22Rv1 (cell line): ENCODE results near the gene LRP4.

ENCODE experiments used
- H3K27ac ChIP-seq: fragments of 450-650 bp; 2 replicates; pipeline ENCODE4 v1.5.1; 2017
- CTCF ChIP-seq: fragments of 450-650 bp; IDR thresholded peaks from 2 replicates; pipeline ENCODE4 v1.5.1; 2017; ENCODE audit warnings: mild to moderate bottlenecking
- ZFX ChIP-seq: fragments of 450-650 bp; IDR thresholded peaks from 2 replicates; pipeline ENCODE4 v1.6.1; 2017; ENCODE audit warnings: antibody characterized with exemption, borderline replicate concordance

The LRP4 gene

GRCh38 chr11:46877580-46877979 lies 40.8 kb downstream of the LRP4 start:
- H3K27ac ChIP-seq, result no peak overlapping the region
- TF ChIP-seq CTCF (no peak), ZFX (no peak)

- no peak overlapping the region for H3K27ac ChIP-seq
- TF ChIP-seq CTCF (no peak), ZFX (no peak)
These were observed 41.9 kb downstream of the LRP4 start for GRCh38 chr11:46876471-46876870.

- H3K27ac ChIP-seq, result no peak overlapping the region
- TF ChIP-seq ZFX (no peak), CTCF (no peak)
These were observed 43.8 kb downstream of the LRP4 start for GRCh38 chr11:46874586-46874985.

GRCh38 chr11:46868912-46869311 lies 49.4 kb downstream of the LRP4 start:
- TF ChIP-seq ZFX (no peak), CTCF (no peak)

GRCh38 chr11:46865340-46865739 lies 53.0 kb downstream of the LRP4 start:
- TF ChIP-seq CTCF, result no peak
- TF ChIP-seq ZFX, result no peak

More at GRCh38 chr11:46868912-46869311, 49.4 kb downstream of the LRP4 start:
- no peak overlapping the region for H3K27ac ChIP-seq

GRCh38 chr11:46860218-46860617 lies 58.1 kb downstream of the LRP4 start:
- no peak overlapping the region for H3K27ac ChIP-seq
- TF ChIP-seq ZFX (no peak), CTCF (no peak)

More at GRCh38 chr11:46865340-46865739, 53.0 kb downstream of the LRP4 start:
- no peak overlapping the region for H3K27ac ChIP-seq

GRCh38 chr11:46858920-46859546 lies 59.3 kb downstream of the LRP4 start:
- H3K27ac ChIP-seq, result no peak overlapping the region
- TF ChIP-seq ZFX (no peak), CTCF (no peak)
